ENCODE results near the gene ECE1. TPM values are rescaled to one million over a fixed set of nuclear protein-coding genes. Genes with fewer than 3 reads are reported as not detected.
"Not testable (repeated sequence)": the region's sequence is repeated elsewhere in the genome, so short reads cannot be mapped to it uniquely, and the experiment has no call there.

Gene ECE1
- polyA plus RNA-seq, 4 donors: 17.3 to 53.3 (median 45.1) TPM

GRCh38 chr1:21293537-21294265, 3.4 kb upstream of the ECE1 start:
- no peak for DNase-seq (ENCODE audit: low read depth in 4 of 4, low spot score in 3 of 4)

GRCh38 chr1:21292984-21293536, 2.8 kb upstream of the ECE1 start:
- DNase-seq (ENCODE audit: low read depth in 4 of 4, low spot score in 3 of 4): no peak

- no peak for DNase-seq (ENCODE audit: low read depth in 4 of 4, low spot score in 3 of 4)
Measured at GRCh38 chr1:21292503-21292983, 2.3 kb upstream of the ECE1 start.

- no peak for DNase-seq (ENCODE audit: low read depth in 4 of 4, low spot score in 3 of 4)
Measured at GRCh38 chr1:21291964-21292363, 1.7 kb upstream of the ECE1 start.

- no peak for DNase-seq (ENCODE audit: low read depth in 4 of 4, low spot score in 3 of 4)
Measured at GRCh38 chr1:21291184-21291583, 921 bp upstream of the ECE1 start.

GRCh38 chr1:21290546-21290944, 282 bp upstream of the ECE1 start:
- no peak for DNase-seq (ENCODE audit: low read depth in 4 of 4, low spot score in 3 of 4)

GRCh38 chr1:21289127-21289526, 1.1 kb downstream of the ECE1 start:
- DNase-seq (ENCODE audit: low read depth in 4 of 4, low spot score in 3 of 4): no peak

GRCh38 chr1:21287905-21288514, 2.3 kb downstream of the ECE1 start:
- no peak for DNase-seq (ENCODE audit: low read depth in 4 of 4, low spot score in 3 of 4)

- DNase-seq (ENCODE audit: low read depth in 4 of 4, low spot score in 3 of 4): not testable (repeated sequence)
Measured at GRCh38 chr1:21285386-21285785, 4.9 kb downstream of the ECE1 start.

GRCh38 chr1:21285055-21285372, 5.2 kb downstream of the ECE1 start:
- DNase-seq (ENCODE audit: low read depth in 4 of 4, low spot score in 3 of 4): no peak

- DNase-seq (ENCODE audit: low read depth in 4 of 4, low spot score in 3 of 4): no peak
Measured at GRCh38 chr1:21284206-21285054, 5.8 kb downstream of the ECE1 start.

GRCh38 chr1:21283524-21283923, 6.7 kb downstream of the ECE1 start:
- DNase-seq (ENCODE audit: low read depth in 4 of 4, low spot score in 3 of 4): no peak

- DNase-seq (ENCODE audit: low read depth in 4 of 4, low spot score in 3 of 4): not testable (repeated sequence)
Measured at GRCh38 chr1:21282020-21282419, 8.2 kb downstream of the ECE1 start.

GRCh38 chr1:21280482-21280881, 9.8 kb downstream of the ECE1 start:
- no peak for DNase-seq (ENCODE audit: low read depth in 4 of 4, low spot score in 3 of 4)

- DNase-seq (ENCODE audit: low read depth in 4 of 4, low spot score in 3 of 4): no peak
Measured at GRCh38 chr1:21280011-21280471, 10.2 kb downstream of the ECE1 start.

GRCh38 chr1:21278860-21279845, 11.1 kb downstream of the ECE1 start:
- DNase-seq (ENCODE audit: low read depth in 4 of 4, low spot score in 3 of 4): no peak

- DNase-seq (ENCODE audit: low read depth in 4 of 4, low spot score in 3 of 4): no peak
Measured at GRCh38 chr1:21278208-21278859, 11.9 kb downstream of the ECE1 start.

- no peak for DNase-seq (ENCODE audit: low read depth in 4 of 4, low spot score in 3 of 4)
Measured at GRCh38 chr1:21277180-21277579, 13.1 kb downstream of the ECE1 start.

GRCh38 chr1:21272540-21272939, 17.7 kb downstream of the ECE1 start:
- DNase-seq (ENCODE audit: low read depth in 4 of 4, low spot score in 3 of 4): no peak
